Measurements from ENCODE around the gene CDK5RAP1.

GRCh38 chr20:33348136-33348937 is 53.0 kb downstream of the CDK5RAP1 start:
- TF ChIP-seq ISL1 (CRISPR knock-in tag; IDR thresholded peaks at IDR 0.05) (no peak), ESRRG (CRISPR knock-in tag; IDR thresholded peaks at IDR 0.05) (no peak), ZC3H10 (CRISPR knock-in tag; IDR thresholded peaks at IDR 0.05) (no peak)
